HG03558 (cell line): ENCODE data around the gene PLXNA1.
A peak's percentile ranks its signal among the peaks of the same experiment; 100 is the strongest.

Source experiments
- ATAC-seq: cut with Tn5 transposase; IDR thresholded peaks from one replicate; pipeline ENCODE4 v1.9.1; 2021; ENCODE audit warnings: moderate number of reproducible peaks; ENCODE audit not compliant: unreplicated experiment; ENCODE audit errors: extremely low read depth

The PLXNA1 gene

GRCh38 chr3:127015282-127016042, 32.5 kb downstream of the PLXNA1 start:
- ATAC-seq, result peak; percentile 57

GRCh38 chr3:127016043-127016343, 33.1 kb downstream of the PLXNA1 start:
- ATAC-seq, result no peak

DNA sequence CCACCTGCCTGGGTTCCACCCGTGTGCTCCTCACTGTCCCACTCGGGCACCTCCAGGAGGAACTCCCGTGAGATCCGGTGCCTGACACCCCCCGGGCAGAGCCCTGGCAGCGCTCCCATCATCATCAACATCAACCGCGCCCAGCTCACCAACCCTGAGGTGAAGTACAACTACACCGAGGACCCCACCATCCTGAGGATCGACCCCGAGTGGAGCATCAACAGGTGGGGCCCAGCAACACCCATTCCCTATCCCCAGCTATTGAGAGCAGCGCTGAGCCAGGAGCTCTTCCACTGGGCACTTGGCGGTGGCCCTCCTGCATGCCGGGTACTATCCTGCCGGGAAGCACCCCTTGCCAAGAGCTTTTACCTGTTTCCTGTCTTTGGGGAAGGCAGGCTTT, 33.5 kb downstream of the PLXNA1 start:
- no peak for ATAC-seq

DNA sequence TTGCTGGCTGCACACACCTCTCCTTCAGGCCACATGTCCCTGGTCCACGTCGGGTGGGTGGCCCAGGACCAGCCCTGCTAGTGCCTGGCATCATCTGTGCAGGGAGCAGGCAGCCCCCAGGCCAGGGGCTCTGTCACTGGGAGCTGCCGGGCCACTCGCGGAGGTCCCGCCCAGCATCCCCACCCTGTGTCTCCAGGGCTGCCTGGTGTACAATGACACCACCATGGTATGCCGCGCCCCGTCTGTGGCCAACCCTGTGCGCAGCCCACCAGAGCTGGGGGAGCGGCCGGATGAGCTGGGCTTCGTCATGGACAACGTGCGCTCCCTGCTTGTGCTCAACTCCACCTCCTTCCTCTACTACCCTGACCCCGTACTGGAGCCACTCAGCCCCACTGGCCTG, 34.3 kb downstream of the PLXNA1 start:
- no peak for ATAC-seq

DNA sequence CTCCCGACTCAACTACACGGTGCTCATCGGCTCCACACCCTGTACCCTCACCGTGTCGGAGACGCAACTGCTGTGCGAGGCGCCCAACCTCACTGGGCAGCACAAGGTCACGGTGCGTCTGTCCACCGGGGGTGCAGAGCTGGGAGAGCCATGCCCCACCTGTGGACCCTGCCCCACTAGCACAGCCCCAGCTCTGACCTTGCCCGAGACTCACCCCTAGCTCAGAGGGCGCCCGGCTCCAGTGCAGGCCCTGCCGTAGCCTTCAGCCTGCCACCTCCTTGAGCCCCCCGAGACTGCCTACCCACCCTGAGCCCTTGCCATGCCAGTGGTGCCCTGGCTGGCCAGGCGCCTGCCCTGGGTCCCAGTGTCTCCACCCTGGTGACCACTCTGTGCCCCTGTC, 34.9 kb downstream of the PLXNA1 start:
- ATAC-seq, result no peak

DNA sequence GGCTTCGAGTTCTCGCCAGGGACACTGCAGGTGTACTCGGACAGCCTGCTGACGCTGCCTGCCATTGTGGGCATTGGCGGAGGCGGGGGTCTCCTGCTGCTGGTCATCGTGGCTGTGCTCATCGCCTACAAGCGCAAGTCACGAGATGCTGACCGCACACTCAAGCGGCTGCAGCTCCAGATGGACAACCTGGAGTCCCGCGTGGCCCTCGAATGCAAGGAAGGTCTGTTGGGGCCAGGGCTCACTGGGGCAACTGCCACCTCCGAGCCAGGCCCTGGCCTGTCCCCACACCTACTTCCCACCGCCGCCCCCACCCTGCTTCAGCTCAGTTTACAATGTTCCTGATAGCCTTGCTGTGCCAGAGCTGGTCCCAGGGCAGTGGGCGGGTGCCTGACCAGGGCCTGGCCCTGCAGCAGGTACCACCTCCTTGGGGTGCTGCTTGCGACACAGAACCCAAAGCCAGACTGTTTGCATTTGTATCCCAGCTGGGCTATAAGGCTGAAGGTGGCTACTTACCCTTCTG, 35.5 kb downstream of the PLXNA1 start:
- ATAC-seq, result no peak

- ATAC-seq, result no peak
Measured at GRCh38 chr3:127019449-127019848, 36.5 kb downstream of the PLXNA1 start.

DNA sequence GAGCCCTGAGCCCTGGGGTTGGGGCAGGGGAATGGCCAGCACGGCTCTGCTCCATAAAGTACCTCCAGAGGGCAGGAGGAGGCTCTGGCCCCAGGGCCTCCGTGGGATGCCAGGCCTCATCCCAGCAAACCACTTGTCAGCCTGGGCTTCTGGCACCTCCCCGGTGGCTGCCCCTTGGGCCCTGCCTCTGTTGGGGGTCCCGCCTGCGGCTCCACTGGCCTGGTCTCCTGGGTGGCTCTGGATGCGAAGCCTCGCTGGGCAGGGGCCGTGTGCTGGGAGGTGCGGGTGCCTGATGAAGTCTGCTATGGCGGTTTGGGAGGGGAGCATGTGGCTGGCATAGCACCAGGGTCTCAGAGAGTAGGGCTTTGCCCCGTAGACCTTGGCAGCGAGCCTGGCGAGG, 37.6 kb downstream of the PLXNA1 start:
- ATAC-seq, result no peak

- ATAC-seq, result no peak
Measured at GRCh38 chr3:127022849-127023248, 39.9 kb downstream of the PLXNA1 start.

GRCh38 chr3:127025456-127025855, 42.5 kb downstream of the PLXNA1 start:
- ATAC-seq, result no peak

- ATAC-seq, result no peak
Measured at GRCh38 chr3:127026036-127026435, 43.1 kb downstream of the PLXNA1 start.

- ATAC-seq, result no peak
Measured at GRCh38 chr3:127026661-127027060, 43.7 kb downstream of the PLXNA1 start.

DNA sequence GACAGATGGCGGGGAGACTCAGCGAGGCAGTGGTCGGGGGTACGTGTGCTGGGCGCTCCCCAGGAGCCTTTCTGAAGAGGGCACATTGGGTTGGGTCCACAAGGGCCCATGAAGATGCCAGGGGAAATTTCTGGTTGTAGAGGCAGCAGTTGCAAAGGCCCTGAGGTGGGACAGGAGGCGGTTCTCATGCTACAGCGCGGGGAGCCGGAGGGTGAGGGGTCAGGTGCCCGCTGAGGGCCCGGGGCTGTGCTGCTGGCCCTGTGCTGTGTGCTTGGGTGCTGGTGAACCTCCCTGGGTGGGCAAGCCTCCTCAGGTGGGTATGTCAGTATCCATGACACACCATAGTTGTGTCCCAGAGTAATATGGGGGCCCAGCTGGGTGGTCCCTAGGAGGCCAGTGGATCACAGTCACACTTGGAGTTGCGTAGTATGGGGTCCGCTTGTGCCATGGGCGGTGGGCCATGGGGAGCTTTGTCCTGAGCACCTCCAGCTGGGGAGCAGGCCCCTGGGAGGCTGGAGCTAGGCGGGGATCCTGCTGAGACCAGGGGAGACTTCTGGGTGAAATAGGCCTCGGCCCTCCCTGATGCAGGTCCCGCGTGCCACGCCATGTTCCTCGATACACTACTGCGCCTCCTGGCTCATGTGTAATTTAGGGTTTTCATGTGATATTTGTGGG, 44.3 kb downstream of the PLXNA1 start:
- ATAC-seq, result no peak

GRCh38 chr3:127027811-127028548, 45.1 kb downstream of the PLXNA1 start:
- no peak for ATAC-seq

GRCh38 chr3:127028781-127029657, 46.1 kb downstream of the PLXNA1 start:
- no peak for ATAC-seq

GRCh38 chr3:127029658-127030507, 47.0 kb downstream of the PLXNA1 start:
- no peak for ATAC-seq

DNA sequence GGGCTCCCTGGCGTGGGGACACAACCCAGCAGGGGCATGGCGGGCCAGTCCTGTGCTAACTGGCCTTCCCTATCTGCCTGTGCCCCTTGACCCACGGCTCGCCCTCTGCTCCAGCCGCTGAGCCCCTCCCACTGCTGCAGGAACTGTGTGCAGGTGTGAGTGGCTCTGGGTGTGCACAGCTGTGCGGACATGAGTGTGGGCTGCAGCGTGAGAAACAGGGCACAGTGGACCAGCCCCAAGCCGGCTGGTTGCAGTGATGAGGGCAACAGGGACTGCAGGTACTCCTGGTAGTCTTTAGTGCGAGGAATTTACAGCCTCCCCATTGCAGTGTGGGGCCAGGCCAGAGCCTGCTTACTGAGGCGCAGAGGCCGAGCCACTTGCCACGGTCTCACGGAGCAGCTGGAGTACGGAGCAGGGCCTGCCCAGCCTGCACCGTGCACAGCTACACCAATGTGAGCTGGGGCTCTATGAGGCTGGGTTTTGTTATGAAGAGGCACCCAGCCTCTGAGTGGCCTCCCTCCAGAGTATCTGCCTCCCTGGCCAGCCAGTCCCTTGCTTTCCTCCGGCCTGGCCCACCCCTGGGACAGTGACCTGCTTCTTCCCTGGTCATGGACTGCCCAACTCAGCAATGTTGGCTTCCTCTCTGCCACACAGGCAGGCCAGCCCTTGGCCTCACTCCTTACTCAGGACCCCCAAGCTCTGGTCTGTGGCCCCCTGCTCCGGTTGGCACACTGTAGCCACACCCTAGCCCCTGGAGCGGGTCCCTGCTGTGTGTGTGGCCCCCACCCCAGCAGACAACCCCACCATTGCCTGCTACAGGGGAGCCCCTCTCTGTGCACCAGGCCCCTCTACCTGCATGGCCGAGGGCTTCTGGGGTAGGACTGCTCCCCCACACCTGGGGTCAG, 47.8 kb downstream of the PLXNA1 start:
- ATAC-seq, result no peak

GRCh38 chr3:127031413-127031810, 48.5 kb downstream of the PLXNA1 start:
- ATAC-seq, result no peak
